ENCODE results near the gene REG4. TPM values are rescaled to one million over a fixed set of nuclear protein-coding genes. Genes with fewer than 3 reads are reported as not detected.

The REG4 gene
- total RNA-seq, 2 experiments from 2014 or later: 0.33 TPM; not detected in 1

- H3K27me3 ChIP-seq (ENCODE audit: control insufficient read depth in 1 of 2, insufficient read depth in 2 of 2, low read length in 2 of 2): peaks cover 2 to 5% of the 10 kb centered on the region in 2 experiments
- Mint-ChIP-seq H3K4me3 (no peak overlapping the region), H3K36me3 (ENCODE audit: low read depth) (no peaks in the 10 kb centered on the region), H3K27ac (no peak overlapping the region), H3K27me3 (peaks cover 4% of the 10 kb centered on the region), H3K4me1 (ENCODE audit: low read depth) (no peaks in the 10 kb centered on the region), H3K9me3 (no peaks in the 10 kb centered on the region)
- no peak for ATAC-seq (ENCODE audit: poor library complexity)
- H3K36me3 ChIP-seq (ENCODE audit: insufficient read depth, low read length): no peaks in the 10 kb centered on the region
- TF ChIP-seq, protein P1, sequence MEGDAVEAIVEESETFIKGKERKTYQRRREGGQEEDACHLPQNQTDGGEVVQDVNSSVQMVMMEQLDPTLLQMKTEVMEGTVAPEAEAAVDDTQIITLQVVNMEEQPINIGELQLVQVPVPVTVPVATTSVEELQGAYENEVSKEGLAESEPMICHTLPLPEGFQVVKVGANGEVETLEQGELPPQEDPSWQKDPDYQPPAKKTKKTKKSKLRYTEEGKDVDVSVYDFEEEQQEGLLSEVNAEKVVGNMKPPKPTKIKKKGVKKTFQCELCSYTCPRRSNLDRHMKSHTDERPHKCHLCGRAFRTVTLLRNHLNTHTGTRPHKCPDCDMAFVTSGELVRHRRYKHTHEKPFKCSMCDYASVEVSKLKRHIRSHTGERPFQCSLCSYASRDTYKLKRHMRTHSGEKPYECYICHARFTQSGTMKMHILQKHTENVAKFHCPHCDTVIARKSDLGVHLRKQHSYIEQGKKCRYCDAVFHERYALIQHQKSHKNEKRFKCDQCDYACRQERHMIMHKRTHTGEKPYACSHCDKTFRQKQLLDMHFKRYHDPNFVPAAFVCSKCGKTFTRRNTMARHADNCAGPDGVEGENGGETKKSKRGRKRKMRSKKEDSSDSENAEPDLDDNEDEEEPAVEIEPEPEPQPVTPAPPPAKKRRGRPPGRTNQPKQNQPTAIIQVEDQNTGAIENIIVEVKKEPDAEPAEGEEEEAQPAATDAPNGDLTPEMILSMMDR (IDR thresholded peaks at IDR 0.05): no peak
- POLR2A ChIA-PET: no interaction called here
- CTCF ChIA-PET: no interaction called here
- intact Hi-C loops (cut with DNase I, micrococcal nuclease): no loop called here
- no peaks in the 10 kb centered on the region for H3K4me1 ChIP-seq (ENCODE audit: insufficient read depth, low read length)
- DNase-seq: no peak
- no peak overlapping the region for H3K4me3 ChIP-seq (ENCODE audit: low read length)
- H3K9me3 ChIP-seq (ENCODE audit: control insufficient read depth in 1 of 2, insufficient read depth in 1 of 2, low read length in 2 of 2): no peaks in the 10 kb centered on the region
- H3K27ac ChIP-seq (ENCODE audit: low read depth in 1 of 2, low read length in 2 of 2): no peak overlapping the region
These were observed 5.1 kb upstream of the REG4 start for GRCh38 chr1:119816407-119816806.

DNA sequence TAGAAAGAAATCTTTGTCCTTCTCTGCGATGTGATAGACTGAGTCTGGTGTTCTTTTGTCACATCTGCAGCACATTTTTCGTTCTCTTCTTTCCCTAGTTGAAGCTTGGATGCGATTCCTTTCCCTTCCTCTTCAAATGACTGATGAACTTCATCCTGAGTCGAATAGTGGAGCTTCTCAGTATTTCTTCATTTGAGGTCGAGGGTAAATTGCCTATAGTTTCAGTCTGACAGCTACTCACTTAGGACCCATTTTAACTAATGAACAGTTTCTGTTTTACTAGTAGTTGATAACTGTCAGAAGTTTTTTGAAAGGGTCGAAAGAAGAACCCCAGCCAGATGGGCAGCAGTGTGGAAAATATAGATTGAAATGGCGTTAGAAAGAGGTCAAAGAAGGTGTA is 4.7 kb upstream of the REG4 start:
- Mint-ChIP-seq H3K4me1 (ENCODE audit: low read depth) (no peaks in the 10 kb centered on the region), H3K27me3 (no peaks in the 10 kb centered on the region), H3K27ac (no peak overlapping the region), H3K36me3 (ENCODE audit: low read depth) (no peaks in the 10 kb centered on the region), H3K4me3 (no peak overlapping the region), H3K9me3 (no peaks in the 10 kb centered on the region)
- no peak for DNase-seq
- Histone ChIP-seq H3K36me3 (ENCODE audit: insufficient read depth, low read length) (no peaks in the 10 kb centered on the region), H3K4me3 (ENCODE audit: low read length) (no peak overlapping the region), H3K27me3 (ENCODE audit: control insufficient read depth in 1 of 2, insufficient read depth in 2 of 2, low read length in 2 of 2) (peaks cover 2 to 5% of the 10 kb centered on the region in 2 experiments), H3K9me3 (ENCODE audit: control insufficient read depth in 1 of 2, insufficient read depth in 1 of 2, low read length in 2 of 2) (no peaks in the 10 kb centered on the region), H3K4me1 (ENCODE audit: insufficient read depth, low read length) (no peaks in the 10 kb centered on the region), H3K27ac (ENCODE audit: low read depth in 1 of 2, low read length in 2 of 2) (no peak overlapping the region)
- ChIA-PET POLR2A (no interaction called here), CTCF (no interaction called here)
- intact Hi-C loops (cut with DNase I, micrococcal nuclease): no loop called here
- TF ChIP-seq, protein P1 (IDR thresholded peaks at IDR 0.05): no peak
- no peak for ATAC-seq (ENCODE audit: poor library complexity)

DNA sequence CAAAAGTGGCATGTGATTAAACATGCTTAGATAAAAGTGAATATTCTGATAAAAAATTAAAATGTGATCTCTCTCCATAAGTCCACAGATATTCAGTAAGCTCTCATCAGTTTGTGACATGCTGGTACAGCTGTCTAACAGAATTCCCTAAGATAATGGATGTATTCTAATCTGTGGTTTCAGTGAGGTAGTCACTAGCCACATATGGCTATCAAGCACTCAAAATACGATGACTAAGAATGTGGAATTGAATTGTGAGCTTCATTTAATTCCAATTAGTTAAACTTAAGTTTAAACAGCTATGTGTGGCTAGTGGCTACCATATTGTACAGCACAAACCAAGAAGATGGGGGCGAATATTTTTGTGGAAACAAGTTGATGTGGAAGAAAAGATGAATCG is 4.1 kb upstream of the REG4 start:
- no peak overlapping the region for H3K27ac Mint-ChIP-seq
- intact Hi-C loops (cut with DNase I, micrococcal nuclease): no loop called here
- no peaks in the 10 kb centered on the region for H3K4me1 ChIP-seq (ENCODE audit: insufficient read depth, low read length)
- H3K4me1 Mint-ChIP-seq (ENCODE audit: low read depth): no peaks in the 10 kb centered on the region
- no peak for ATAC-seq (ENCODE audit: poor library complexity)
- no peak overlapping the region for H3K4me3 ChIP-seq (ENCODE audit: low read length)
- H3K9me3 Mint-ChIP-seq: no peaks in the 10 kb centered on the region
- DNase-seq: no peak
- no peak overlapping the region for H3K4me3 Mint-ChIP-seq
- H3K27ac ChIP-seq (ENCODE audit: low read depth in 1 of 2, low read length in 2 of 2): no peak overlapping the region
- no peaks in the 10 kb centered on the region for H3K27me3 Mint-ChIP-seq
- TF ChIP-seq, protein P1 (IDR thresholded peaks at IDR 0.05): no peak
- ChIA-PET POLR2A (no interaction called here), CTCF (no interaction called here)
- H3K36me3 Mint-ChIP-seq (ENCODE audit: low read depth): no peaks in the 10 kb centered on the region
- H3K36me3 ChIP-seq (ENCODE audit: insufficient read depth, low read length): no peaks in the 10 kb centered on the region
- H3K27me3 ChIP-seq (ENCODE audit: control insufficient read depth in 1 of 2, insufficient read depth in 2 of 2, low read length in 2 of 2): peaks cover 2 to 5% of the 10 kb centered on the region in 2 experiments
- no peaks in the 10 kb centered on the region for H3K9me3 ChIP-seq (ENCODE audit: control insufficient read depth in 1 of 2, insufficient read depth in 1 of 2, low read length in 2 of 2)
